Left ventricle myocardium superior (tissue), 1 donor: Measurements from ENCODE around the gene OS9. TPM values are rescaled to one million over a fixed set of nuclear protein-coding genes. Genes with fewer than 3 reads are reported as not detected.
A peak's percentile ranks its signal among the peaks of the same experiment; 100 is the strongest.
"Not testable (repeated sequence)": the region's sequence is repeated elsewhere in the genome, so short reads cannot be mapped to it uniquely, and the experiment has no call there.

Experiments used
- ATAC-seq: fragments of 200-7000 bp; cut with Tn5 transposase; one replicate; pipeline ENCODE4 v1.9.1; 2020; ENCODE audit warnings: mild to moderate bottlenecking, moderate library complexity
- DNase-seq: peaks from one replicate; pipeline ENCODE4 v3.0.0-alpha.2; 2020
- intact Hi-C: fragments of 100-400 bp; cut with micrococcal nuclease; formaldehyde crosslinking; loops from one replicate; pipeline ENCODE4 v1.11.0; 2022
- long read RNA-seq: library from polyadenylated mRNA; unstranded; transcript quantifications from one replicate; pipeline ENCODE4 v2.0.0, GENCODE V29; 2021
- total RNA-seq: library from RNA; stranded (reverse); fragmentation: NEBNext Ultra II Directional; extraction: Animal tissue kit (Norgen Biotek cat#: 25700); gene quantifications from one replicate; pipeline ENCODE4 v1.2.1, GENCODE V29; 2021
- donor health status: DM: no; HTN: yes; CAD: no; lungs with severe emphysema.

Gene OS9
- 104 TPM for total RNA-seq
- long read RNA-seq, transcript OS9-220 (14 exons, 2,135 nt), result major isoform, 70 of 234 reads
- long read RNA-seq, transcript OS9-203 (14 exons, 2,457 nt), result minor isoform, 5 of 234 reads
- long read RNA-seq, transcript OS9-201 (14 exons, 2,505 nt), result minor isoform, 19 of 234 reads
- long read RNA-seq, transcript OS9-202 (15 exons, 2,691 nt), result minor isoform, 55 of 234 reads
- long read RNA-seq, partial matches to known transcripts, result 44 of 234 reads
- long read RNA-seq, other reads (novel, unspliced or antisense), result 35 of 234 reads

- intact Hi-C loops, result no loop called here
- ATAC-seq (peak; percentile 99), DNase-seq (peak; percentile 93)
These were observed at the start of gene OS9 for GRCh38 chr12:57693659-57694458. TSS of gene OS9 (plus strand) at chr12:57694132. CDS start at chr12:57694162, 30 bp downstream.

- ATAC-seq, DNase-seq, intact Hi-C loops: not testable (repeated sequence)
These were observed 47.8 kb upstream of the OS9 start for GRCh38 chr12:57645990-57646658.

- ATAC-seq, DNase-seq, intact Hi-C loops: not testable (repeated sequence)
These were observed 47.3 kb upstream of the OS9 start for GRCh38 chr12:57646659-57647049.

- no peak for ATAC-seq
- intact Hi-C loops, result no loop called here
- no peak for DNase-seq
These were observed 39.9 kb upstream of the OS9 start for GRCh38 chr12:57654042-57654441.

GRCh38 chr12:57655541-57656240 lies 38.2 kb upstream of the OS9 start:
- intact Hi-C loops, result no loop called here
- ATAC-seq (no peak), DNase-seq (no peak)

GRCh38 chr12:57656408-57656807 lies 37.5 kb upstream of the OS9 start:
- DNase-seq, intact Hi-C loops, ATAC-seq: not testable (repeated sequence)

- ATAC-seq (no peak), DNase-seq (no peak)
- intact Hi-C loops, result no loop called here
These were observed 36.2 kb upstream of the OS9 start for GRCh38 chr12:57657744-57658143.

GRCh38 chr12:57658890-57659289 lies 35.0 kb upstream of the OS9 start:
- intact Hi-C loops, result no loop called here
- ATAC-seq, result no peak
- no peak for DNase-seq

GRCh38 chr12:57661376-57661775 lies 32.6 kb upstream of the OS9 start:
- intact Hi-C loops, result no loop called here
- no peak for ATAC-seq
- DNase-seq, result no peak

- intact Hi-C loops, ATAC-seq, DNase-seq: not testable (repeated sequence)
These were observed 28.7 kb upstream of the OS9 start for GRCh38 chr12:57665066-57665820.

- ATAC-seq (no peak), DNase-seq (no peak)
- intact Hi-C loops, result no loop called here
These were observed 27.0 kb upstream of the OS9 start for GRCh38 chr12:57666897-57667296.

- intact Hi-C loops, DNase-seq, ATAC-seq: not testable (repeated sequence)
These were observed 24.2 kb upstream of the OS9 start for GRCh38 chr12:57669691-57670090.

GRCh38 chr12:57671811-57672210 lies 22.1 kb upstream of the OS9 start:
- DNase-seq, ATAC-seq, intact Hi-C loops: not testable (repeated sequence)

GRCh38 chr12:57672801-57673200 lies 21.1 kb upstream of the OS9 start:
- intact Hi-C loops, result no loop called here
- ATAC-seq (no peak), DNase-seq (no peak)

- DNase-seq (no peak), ATAC-seq (no peak)
- intact Hi-C loops, result no loop called here
These were observed 19.2 kb upstream of the OS9 start for GRCh38 chr12:57674691-57675090.

GRCh38 chr12:57677947-57678346 lies 16.0 kb upstream of the OS9 start:
- intact Hi-C loops, ATAC-seq: not testable (repeated sequence)

GRCh38 chr12:57679697-57680096 lies 14.2 kb upstream of the OS9 start:
- ATAC-seq, result no peak
- intact Hi-C loops, result no loop called here
- no peak for DNase-seq

More at GRCh38 chr12:57677947-57678346, 16.0 kb upstream of the OS9 start:
- DNase-seq, result not testable (repeated sequence)

GRCh38 chr12:57687862-57688261 lies 6.1 kb upstream of the OS9 start:
- intact Hi-C loops, result no loop called here
- DNase-seq (no peak), ATAC-seq (no peak)

- DNase-seq (no peak), ATAC-seq (no peak)
- intact Hi-C loops, result no loop called here
These were observed 5.0 kb upstream of the OS9 start for GRCh38 chr12:57688931-57689330.
